Spleen (tissue), 11 donors: ENCODE measurements around the gene OXT. TPM values are rescaled to one million over a fixed set of nuclear protein-coding genes. Genes with fewer than 3 reads are reported as not detected.
"Not testable (repeated sequence)": the region's sequence is repeated elsewhere in the genome, so short reads cannot be mapped to it uniquely, and the experiment has no call there.

Experiments
- DNase-seq: peaks from one replicate; pipeline ENCODE4 v3.0.0-alpha.2; 2020
- H3K27ac ChIP-seq, 8 donors: fragments of 200-600 bp; sonication (generic) in 7 of 8; 1 replicate in 4 of 8; 2 replicates in 4 of 8; pipeline versions ENCODE4 v1.5.0 to v1.8.0; 2016 to 2021; ENCODE audit warnings: inconsistent platforms in 4 of 8, mild to moderate bottlenecking in 4 of 8, moderate library complexity in 1 of 8
- H3K27me3 ChIP-seq, 7 donors: fragments of 200-600 bp; sonication (generic) in 6 of 7; replicated peaks in 1 of 7; 1 replicate in 4 of 7; 2 replicates in 3 of 7; pipeline versions ENCODE4 v1.5.0 to v1.8.0; 2016 to 2021; ENCODE audit warnings: inconsistent platforms in 3 of 7, mild to moderate bottlenecking in 1 of 7
- H3K36me3 ChIP-seq, 6 donors: fragments of 200-600 bp; sonication (generic) in 5 of 6; 1 replicate in 4 of 6; 2 replicates in 2 of 6; pipeline versions ENCODE4 v1.5.0 to v1.8.0; 2016 to 2021; ENCODE audit warnings: inconsistent platforms in 2 of 6
- H3K4me1 ChIP-seq, 6 donors: fragments of 200-600 bp; sonication (generic) in 5 of 6; 1 replicate in 3 of 6; 2 replicates in 3 of 6; pipeline versions ENCODE4 v1.5.0 to v1.8.0; 2016 to 2021; ENCODE audit warnings: inconsistent platforms in 3 of 6
- H3K4me3 ChIP-seq, 8 donors: fragments of 200-600 bp; sonication (generic) in 7 of 8; 1 replicate in 4 of 8; 2 replicates in 4 of 8; pipeline versions ENCODE4 v1.5.0 to v1.8.0; 2016 to 2021; ENCODE audit warnings: inconsistent platforms in 4 of 8, mild to moderate bottlenecking in 4 of 8, moderate library complexity in 2 of 8
- H3K9me3 ChIP-seq, 8 donors: fragments of 200-600 bp; sonication (generic) in 7 of 8; 1 replicate in 4 of 8; 2 replicates in 4 of 8; pipeline versions ENCODE4 v1.5.0 to v1.8.0; 2016 to 2021; ENCODE audit warnings: inconsistent platforms in 4 of 8
- POLR2A ChIP-seq, 3 donors: fragments of 450-650 bp; IDR thresholded peaks; one replicate each; pipeline ENCODE4 v1.5.1; 2017; ENCODE audit warnings: antibody characterized with exemption in 3 of 3, mild to moderate bottlenecking in 1 of 3
- POLR2AphosphoS5 ChIP-seq, 3 donors: sonication (generic); formaldehyde crosslinking; IDR thresholded peaks; one replicate each; pipeline ENCODE4 v1.5.1; 2017; ENCODE audit warnings: antibody characterized with exemption in 3 of 3
- WGBS, 5 donors: extraction: QIAGEN DNeasy Blood & Tissue Kit in 3 of 5; methylation state at CpG; one replicate each; pipeline versions ENCODE4 v1.1.5 to v1.1.7; 2013 to 2018; 5-methylcytosine and 5-hydroxymethylcytosine counted together
- intact Hi-C: fragments of 100-400 bp; cut with DNase I; formaldehyde crosslinking; loops from one replicate; pipeline ENCODE4 v1.15.0; 2023; ENCODE audit warnings: low total_unique reads
- polyA plus RNA-seq, 3 donors: library from polyadenylated mRNA; stranded (reverse); fragments of 200-250 nt; gene quantifications; one replicate each; pipeline ENCODE4 v1.2.1, GENCODE V29; 2013
- total RNA-seq, 7 donors: library from RNA; depleted of rRNA in 3 of 7; stranded (reverse); fragments of >200 nt in 3 of 7; fragmentation: NEBNext Ultra II Directional in 4 of 7; extraction: Animal tissue kit (Norgen Biotek cat#: 25700) in 4 of 7; gene quantifications; one replicate each; pipeline versions ENCODE4 v1.1.0 to v1.2.1, GENCODE V29; 2016 to 2021
- TF ChIP-seq, protein P1 (sequence below), 11 experiments: fragments of 200-600 bp in 7 of 11; fragments of 450-650 bp in 4 of 11; sonication (generic) in 4 of 11; IDR thresholded peaks in 8 of 11; conservative IDR thresholded peaks in 3 of 11; 1 replicate in 7 of 11; 2 replicates in 4 of 11; pipeline versions ENCODE4 v1.4.0 to v1.8.0; 2016 to 2021; ENCODE audit warnings: antibody characterized with exemption in 11 of 11, inconsistent platforms in 4 of 11, mild to moderate bottlenecking in 1 of 11
- donor health status: healthy with polysubstance abuse.
- donor health status: DM: no; HTN: no; CAD: no; lungs with moderate emphysema.
- donor health status: DM: no; HTN: no; CAD: no.
- donor health status: Bipolar disorder and iron deficiency.
- donor health status: healthy.
- donor health status: DM: no; HTN: no; CAD: no.
- donor health status: DM: yes; HTN: yes; CAD: no.

Gene OXT
- total and polyA plus RNA-seq, 10 donors, result 0.68 to 1.00 TPM; not detected in 8

DNA sequence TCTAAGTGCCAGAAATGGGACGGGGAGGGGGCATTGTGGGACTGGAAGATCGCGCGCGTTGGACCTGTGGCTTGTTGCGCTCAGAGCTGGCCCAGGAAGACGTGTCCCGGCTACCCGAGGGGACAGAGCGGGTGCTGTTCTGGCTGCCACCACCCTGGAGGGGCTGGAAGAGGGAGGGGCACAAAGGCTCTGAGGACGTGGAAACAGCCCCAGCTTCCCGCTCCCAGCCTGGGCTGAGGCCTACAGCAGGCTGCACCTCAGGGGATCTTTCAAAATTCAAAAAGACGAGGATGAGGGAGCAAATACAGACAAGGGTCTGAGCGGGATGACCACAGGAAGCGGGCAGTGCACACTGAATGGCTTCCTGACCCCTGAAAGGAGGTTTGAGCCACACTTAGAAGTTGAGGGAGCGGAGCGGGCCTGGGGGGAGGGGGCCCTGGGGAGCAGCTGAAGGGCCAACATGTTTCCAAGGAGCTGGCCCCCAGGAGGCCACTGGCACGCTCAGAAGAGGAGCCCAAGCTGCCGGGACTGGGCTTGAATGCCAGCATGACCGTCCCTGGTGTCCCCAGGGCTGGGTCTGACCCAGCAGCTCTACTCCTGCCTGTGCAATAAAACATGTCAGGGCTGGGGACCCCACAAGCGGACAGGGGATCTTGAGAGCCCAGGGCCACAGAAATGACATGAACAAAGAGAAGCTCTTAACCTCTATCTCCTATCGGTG, 1.3 kb downstream of the OXT start:
- peak; percentile 42 for DNase-seq
- TF ChIP-seq POLR2AphosphoS5 (IDR thresholded peaks at IDR 0.05) (no peak), POLR2A (IDR thresholded peaks at IDR 0.05) (no peak)
- TF ChIP-seq, protein P1, sequence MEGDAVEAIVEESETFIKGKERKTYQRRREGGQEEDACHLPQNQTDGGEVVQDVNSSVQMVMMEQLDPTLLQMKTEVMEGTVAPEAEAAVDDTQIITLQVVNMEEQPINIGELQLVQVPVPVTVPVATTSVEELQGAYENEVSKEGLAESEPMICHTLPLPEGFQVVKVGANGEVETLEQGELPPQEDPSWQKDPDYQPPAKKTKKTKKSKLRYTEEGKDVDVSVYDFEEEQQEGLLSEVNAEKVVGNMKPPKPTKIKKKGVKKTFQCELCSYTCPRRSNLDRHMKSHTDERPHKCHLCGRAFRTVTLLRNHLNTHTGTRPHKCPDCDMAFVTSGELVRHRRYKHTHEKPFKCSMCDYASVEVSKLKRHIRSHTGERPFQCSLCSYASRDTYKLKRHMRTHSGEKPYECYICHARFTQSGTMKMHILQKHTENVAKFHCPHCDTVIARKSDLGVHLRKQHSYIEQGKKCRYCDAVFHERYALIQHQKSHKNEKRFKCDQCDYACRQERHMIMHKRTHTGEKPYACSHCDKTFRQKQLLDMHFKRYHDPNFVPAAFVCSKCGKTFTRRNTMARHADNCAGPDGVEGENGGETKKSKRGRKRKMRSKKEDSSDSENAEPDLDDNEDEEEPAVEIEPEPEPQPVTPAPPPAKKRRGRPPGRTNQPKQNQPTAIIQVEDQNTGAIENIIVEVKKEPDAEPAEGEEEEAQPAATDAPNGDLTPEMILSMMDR (IDR thresholded peaks at IDR 0.05 in 8 of 11, conservative IDR thresholded peaks at IDR 0.05 in 3 of 11), result no peak

GRCh38 chr20:3073251-3073643, 1.8 kb downstream of the OXT start:
- H3K9me3 ChIP-seq, H3K27ac ChIP-seq, H3K4me3 ChIP-seq, H3K36me3 ChIP-seq, intact Hi-C loops, DNase-seq: not testable (repeated sequence)
- H3K4me1 ChIP-seq, result peaks cover 0 to 30% (median 16%) of the 10 kb centered on the region in 6 donors
- peaks cover 0 to 56% (median 25%) of the 10 kb centered on the region in 7 donors for H3K27me3 ChIP-seq
- 84 to 96% (median 91%) methylated on average over 8 of the region's 8 CpGs for WGBS, 5 donors

More for the DNA sequence above, 1.3 kb downstream of the OXT start:
- peak overlapping the region in 5 of 8 donors; percentile 53 to 81 (median 60) for H3K4me3 ChIP-seq
- H3K36me3 ChIP-seq, result no peaks in the 10 kb centered on the region
- intact Hi-C loops, result no loop called here
- peaks cover 0 to 50% (median 19%) of the 10 kb centered on the region in 7 donors for H3K27me3 ChIP-seq
- H3K4me1 ChIP-seq, result peaks cover 0 to 30% (median 16%) of the 10 kb centered on the region in 6 donors
- no peaks in the 10 kb centered on the region for H3K9me3 ChIP-seq
- WGBS, 5 donors, result 77 to 81% (median 80%) methylated on average over 16 to 22 of the region's 22 CpGs
- peak overlapping the region in 2 of 8 donors; percentile 53 to 71 for H3K27ac ChIP-seq

DNA sequence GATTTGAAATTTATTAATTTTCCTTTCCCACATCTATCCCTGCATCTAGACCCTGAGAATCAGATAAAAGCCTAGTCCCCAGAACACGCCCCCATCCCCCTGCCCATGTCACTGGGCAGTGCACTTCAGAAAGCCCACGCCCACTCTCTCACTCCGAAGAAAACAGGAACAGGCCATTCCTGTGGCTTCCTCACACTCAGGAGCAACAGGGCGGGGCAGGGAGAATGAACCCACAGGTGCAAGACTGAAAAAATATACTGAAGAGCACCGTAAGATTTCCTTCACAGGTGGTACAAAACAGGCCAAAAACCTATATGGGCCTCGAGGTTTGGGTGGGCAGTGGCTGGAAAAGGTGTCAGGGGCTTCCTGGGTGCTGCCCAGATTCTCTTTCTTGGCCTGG, 3.4 kb downstream of the OXT start:
- Histone ChIP-seq H3K4me1 (peaks cover 0 to 30% (median 16%) of the 10 kb centered on the region in 6 donors), H3K27me3 (peaks cover 0 to 68% (median 25%) of the 10 kb centered on the region in 7 donors), H3K4me3 (no peak overlapping the region), H3K9me3 (no peaks in the 10 kb centered on the region), H3K27ac (no peak overlapping the region), H3K36me3 (no peaks in the 10 kb centered on the region)
- no peak for DNase-seq
- 28 to 54% (median 36%) methylated on average over 6 of the region's 6 CpGs for WGBS, 5 donors
- intact Hi-C loops, result no loop called here
- TF ChIP-seq, protein P1 (IDR thresholded peaks at IDR 0.05 in 8 of 11, conservative IDR thresholded peaks at IDR 0.05 in 3 of 11), result no peak
- no peak for TF ChIP-seq POLR2AphosphoS5 (IDR thresholded peaks at IDR 0.05)
- no peak for TF ChIP-seq POLR2A (IDR thresholded peaks at IDR 0.05)

DNA sequence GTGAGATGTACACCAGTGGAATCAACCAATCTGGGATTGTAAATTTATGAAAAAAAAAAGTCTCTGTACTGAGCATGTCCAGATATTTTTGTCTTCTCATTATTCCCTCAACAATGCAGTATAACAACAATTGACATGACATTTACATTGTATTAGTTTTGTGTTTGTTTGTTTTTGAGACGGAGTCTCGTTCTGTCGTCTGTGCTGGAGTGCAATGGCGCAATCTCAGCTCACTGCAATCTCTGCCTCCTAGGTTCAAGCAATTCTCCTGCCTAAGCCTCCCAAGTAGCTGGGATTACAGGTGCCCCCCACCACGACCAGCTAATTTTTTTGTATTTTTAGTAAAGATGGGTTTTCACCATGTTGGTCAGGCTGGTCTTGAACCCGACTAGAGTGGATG, 3.9 kb downstream of the OXT start:
- peaks cover 0 to 30% (median 16%) of the 10 kb centered on the region in 6 donors for H3K4me1 ChIP-seq
- DNase-seq, H3K36me3 ChIP-seq, H3K4me3 ChIP-seq, intact Hi-C loops, H3K27ac ChIP-seq, H3K9me3 ChIP-seq: not testable (repeated sequence)
- 75 to 84% (median 80%) methylated on average over 6 of the region's 6 CpGs for WGBS, 5 donors
- H3K27me3 ChIP-seq, result peaks cover 0 to 73% (median 27%) of the 10 kb centered on the region in 7 donors

- Histone ChIP-seq H3K36me3 (no peaks in the 10 kb centered on the region), H3K27me3 (peaks cover 0 to 75% (median 36%) of the 10 kb centered on the region in 7 donors), H3K9me3 (no peaks in the 10 kb centered on the region), H3K4me3 (no peak overlapping the region), H3K27ac (no peak overlapping the region), H3K4me1 (peaks cover under 1 to 18% (median 8%) of the 10 kb centered on the region in 6 donors)
- no peak for TF ChIP-seq POLR2A (IDR thresholded peaks at IDR 0.05)
- 23 to 59% (median 40%) methylated on average over 4 of the region's 4 CpGs for WGBS, 5 donors
- no peak for DNase-seq
- intact Hi-C loops, result no loop called here
These were observed 6.3 kb downstream of the OXT start for GRCh38 chr20:3077618-3078134.
